Effector memory CD4-positive, alpha-beta T cell (primary cell): Measurements from ENCODE around the gene GPRC5C.

Experiments
- DNase-seq, 3 donors: peaks; one replicate each; pipeline ENCODE4 v3.0.0-alpha.2; 2020
- H3K27ac ChIP-seq: 2 replicates; pipeline ENCODE4 v1.7.0; 2013; ENCODE audit warnings: mild to moderate bottlenecking, low read length, moderate library complexity; ENCODE audit not compliant: insufficient read depth, poor library complexity, severe bottlenecking
- H3K27me3 ChIP-seq: replicated peaks from 2 replicates; pipeline ENCODE4 v1.7.0; 2013; ENCODE audit warnings: mild to moderate bottlenecking, low read length; ENCODE audit not compliant: insufficient read depth, control insufficient read depth, poor library complexity, severe bottlenecking
- H3K36me3 ChIP-seq: 2 replicates; pipeline ENCODE4 v1.7.0; 2013; ENCODE audit warnings: mild to moderate bottlenecking, low read length, moderate library complexity; ENCODE audit not compliant: control insufficient read depth, insufficient read depth
- H3K4me1 ChIP-seq: 2 replicates; pipeline ENCODE4 v1.7.0; 2013; ENCODE audit warnings: low read length, mild to moderate bottlenecking; ENCODE audit not compliant: control insufficient read depth, insufficient read depth, poor library complexity, severe bottlenecking
- H3K4me3 ChIP-seq: 2 replicates; pipeline ENCODE4 v1.7.0; 2013; ENCODE audit warnings: low read length, low read depth, mild to moderate bottlenecking; ENCODE audit not compliant: insufficient read depth, poor library complexity, severe bottlenecking
- H3K9me3 ChIP-seq: 2 replicates; pipeline ENCODE4 v1.7.0; 2013; ENCODE audit warnings: mild to moderate bottlenecking, low read length, moderate library complexity; ENCODE audit not compliant: control insufficient read depth

GPRC5C gene

GRCh38 chr17:74452033-74452840, 20.3 kb downstream of the GPRC5C start:
- Histone ChIP-seq H3K27me3 (peaks cover 3% of the 10 kb centered on the region), H3K36me3 (no peaks in the 10 kb centered on the region), H3K9me3 (no peaks in the 10 kb centered on the region), H3K27ac (no peak overlapping the region), H3K4me3 (no peak overlapping the region), H3K4me1 (peaks cover 26% of the 10 kb centered on the region)
- no peak for DNase-seq

GRCh38 chr17:74452841-74453661, 21.2 kb downstream of the GPRC5C start:
- no peak for DNase-seq
- Histone ChIP-seq H3K9me3 (no peaks in the 10 kb centered on the region), H3K4me3 (peak overlapping the region; percentile 17), H3K4me1 (peaks cover 32% of the 10 kb centered on the region), H3K36me3 (no peaks in the 10 kb centered on the region), H3K27me3 (peaks cover 3% of the 10 kb centered on the region), H3K27ac (no peak overlapping the region)

- no peaks in the 10 kb centered on the region for H3K9me3 ChIP-seq
- H3K27ac ChIP-seq = no peak overlapping the region
- H3K36me3 ChIP-seq = no peaks in the 10 kb centered on the region
- peaks cover 3% of the 10 kb centered on the region for H3K27me3 ChIP-seq
- peak; percentile 47 to 61 (median 55) for DNase-seq
- peaks cover 32% of the 10 kb centered on the region for H3K4me1 ChIP-seq
- peak overlapping the region; percentile 48 for H3K4me3 ChIP-seq
These were observed 21.8 kb downstream of the GPRC5C start for GRCh38 chr17:74453665-74454196.

DNA sequence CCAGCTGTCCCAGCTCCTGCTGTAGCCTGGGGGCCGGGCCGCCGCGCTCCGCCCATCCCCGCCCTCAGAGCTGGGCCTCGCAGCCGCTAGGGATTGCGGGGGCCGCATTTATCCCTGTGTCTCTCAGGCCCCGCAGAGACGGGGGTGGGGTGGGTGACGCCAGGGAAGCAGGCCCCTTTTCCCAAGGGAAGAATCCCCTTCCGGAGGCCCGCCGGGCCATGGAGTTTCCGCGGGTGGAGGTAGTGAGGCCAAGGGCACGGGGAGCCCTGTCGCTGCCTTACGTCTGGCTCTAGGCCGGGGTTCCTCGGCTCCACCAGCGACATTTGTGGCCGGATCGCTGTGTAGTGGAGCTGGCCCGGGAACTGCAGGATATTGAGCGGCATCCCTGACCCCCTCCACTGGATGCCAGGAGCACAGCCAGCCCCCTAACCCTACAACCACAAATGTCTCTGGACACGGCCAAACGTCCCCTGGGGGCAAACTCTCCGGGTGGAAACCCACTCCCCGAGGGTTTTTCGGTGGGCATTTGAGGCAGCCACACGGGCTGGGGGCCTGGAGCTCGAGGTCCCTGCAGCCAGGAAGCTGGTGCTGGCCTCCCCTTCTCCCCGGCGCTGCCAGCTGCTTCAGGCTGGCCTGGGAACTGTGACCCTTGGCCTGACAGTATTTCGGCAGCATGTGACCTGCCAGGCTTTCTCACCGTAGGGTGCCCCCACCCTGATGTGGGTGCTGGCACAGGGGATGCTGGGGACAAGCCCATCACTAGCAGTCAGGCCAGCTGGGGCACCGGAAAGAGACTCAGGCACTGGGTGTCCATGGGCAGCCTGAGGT, 22.5 kb downstream of the GPRC5C start:
- Histone ChIP-seq H3K4me3 (peak overlapping the region; percentile 48), H3K9me3 (no peaks in the 10 kb centered on the region), H3K36me3 (no peaks in the 10 kb centered on the region), H3K4me1 (peaks cover 32% of the 10 kb centered on the region), H3K27me3 (peaks cover 3% of the 10 kb centered on the region), H3K27ac (no peak overlapping the region)
- no peak for DNase-seq

- Histone ChIP-seq H3K4me1 (peaks cover 32% of the 10 kb centered on the region), H3K4me3 (no peak overlapping the region)
These were observed 23.2 kb downstream of the GPRC5C start for GRCh38 chr17:74455025-74455545.

DNA sequence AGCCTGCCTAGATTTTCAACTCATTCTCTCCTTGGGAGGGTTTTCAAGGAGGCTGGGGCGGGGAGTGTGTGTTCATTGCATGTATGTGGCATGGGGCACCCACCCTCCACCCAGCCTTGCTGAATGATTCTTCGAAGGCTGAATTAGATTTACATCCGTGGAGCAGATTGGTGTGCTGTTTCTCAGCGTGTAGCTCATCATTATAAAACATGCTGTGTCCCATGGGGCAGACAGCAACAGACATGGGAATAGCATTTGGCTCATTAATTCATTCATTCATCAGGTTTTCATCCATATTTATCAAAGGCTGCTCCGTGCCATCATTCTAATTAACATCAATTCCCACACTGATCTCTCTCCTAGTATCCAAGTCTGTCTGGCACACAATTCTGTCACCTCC, 23.9 kb downstream of the GPRC5C start:
- no peaks in the 10 kb centered on the region for H3K36me3 ChIP-seq
- no peak overlapping the region for H3K4me3 ChIP-seq
- no peak for DNase-seq
- no peaks in the 10 kb centered on the region for H3K9me3 ChIP-seq
- peaks cover 32% of the 10 kb centered on the region for H3K4me1 ChIP-seq
- H3K27me3 ChIP-seq = peaks cover 3% of the 10 kb centered on the region
- no peak overlapping the region for H3K27ac ChIP-seq

More at GRCh38 chr17:74455025-74455545, 23.2 kb downstream of the GPRC5C start:
- Histone ChIP-seq H3K9me3 (no peaks in the 10 kb centered on the region), H3K27ac (no peak overlapping the region), H3K36me3 (no peaks in the 10 kb centered on the region), H3K27me3 (peaks cover 3% of the 10 kb centered on the region)
- DNase-seq = no peak

DNA sequence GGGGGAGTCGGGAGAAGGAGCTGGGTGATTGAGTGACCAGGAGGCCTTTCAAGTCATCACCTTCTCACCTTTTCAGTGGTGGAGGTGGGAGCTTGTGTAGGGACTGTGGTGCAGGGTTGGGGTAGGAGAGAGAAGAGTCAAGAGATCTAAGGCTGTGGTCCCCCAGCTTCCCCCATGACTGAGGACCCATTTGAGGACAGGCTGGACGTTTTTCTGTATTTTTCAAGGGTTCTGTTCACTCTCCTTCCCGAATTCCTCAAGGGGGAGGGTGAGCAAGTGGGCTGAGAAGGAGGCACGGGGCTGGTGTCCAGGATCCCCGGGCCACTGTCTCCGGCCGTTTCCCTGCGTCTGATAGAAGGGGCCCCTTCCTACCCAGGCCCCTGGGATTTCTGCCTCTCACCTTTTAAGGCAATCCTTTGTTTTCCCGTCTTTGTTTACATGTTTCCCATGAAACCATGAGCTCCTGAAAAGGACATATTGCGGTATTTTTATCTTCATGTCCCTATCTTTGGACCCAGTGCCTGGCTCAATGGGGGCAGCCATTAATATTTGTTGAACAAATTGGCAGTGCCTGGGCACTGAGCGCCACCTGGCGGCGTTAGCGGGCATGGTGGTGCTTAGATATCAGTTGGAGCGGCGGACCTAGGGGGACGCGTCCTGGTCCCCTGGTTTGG, 25.4 kb downstream of the GPRC5C start:
- H3K4me3 ChIP-seq = no peak overlapping the region
- H3K27ac ChIP-seq = no peak overlapping the region
- H3K27me3 ChIP-seq = peaks cover 3% of the 10 kb centered on the region
- peak; percentile 43 to 64 (median 46) for DNase-seq
- peaks cover 38% of the 10 kb centered on the region for H3K4me1 ChIP-seq
- H3K9me3 ChIP-seq = no peaks in the 10 kb centered on the region
- no peaks in the 10 kb centered on the region for H3K36me3 ChIP-seq

GRCh38 chr17:74457820-74458166, 25.9 kb downstream of the GPRC5C start:
- H3K4me1 ChIP-seq = peaks cover 38% of the 10 kb centered on the region
- no peaks in the 10 kb centered on the region for H3K36me3 ChIP-seq
- peaks cover 3% of the 10 kb centered on the region for H3K27me3 ChIP-seq
- no peak overlapping the region for H3K4me3 ChIP-seq
- H3K27ac ChIP-seq = no peak overlapping the region
- H3K9me3 ChIP-seq = no peaks in the 10 kb centered on the region
- DNase-seq = no peak

- Histone ChIP-seq H3K9me3 (no peaks in the 10 kb centered on the region), H3K27me3 (no peaks in the 10 kb centered on the region), H3K36me3 (no peaks in the 10 kb centered on the region), H3K27ac (no peak overlapping the region), H3K4me1 (peaks cover 36% of the 10 kb centered on the region), H3K4me3 (no peak overlapping the region)
- no peak for DNase-seq
These were observed 26.9 kb downstream of the GPRC5C start for GRCh38 chr17:74458835-74459234.
